Esophagus squamous epithelium (tissue), 4 donors: ENCODE results near the gene RBMS3.

Experiments used
- POLR2A ChIP-seq, 4 donors: fragments of 450-650 bp; IDR thresholded peaks; one replicate each; pipeline ENCODE4 v1.6.1; 2017; ENCODE audit warnings: antibody characterized with exemption in 4 of 4, mild to moderate bottlenecking in 4 of 4, moderate library complexity in 3 of 4
- TF ChIP-seq, protein P1 (sequence below), 6 experiments: fragments of 450-650 bp in 4 of 6; fragments of 200-600 bp in 2 of 6; sonication (generic) in 2 of 6; IDR thresholded peaks; one replicate each; pipeline ENCODE4 v1.5.1; 2016 to 2019; ENCODE audit warnings: antibody characterized with exemption in 6 of 6, mild to moderate bottlenecking in 4 of 6, moderate library complexity in 4 of 6

DNA sequence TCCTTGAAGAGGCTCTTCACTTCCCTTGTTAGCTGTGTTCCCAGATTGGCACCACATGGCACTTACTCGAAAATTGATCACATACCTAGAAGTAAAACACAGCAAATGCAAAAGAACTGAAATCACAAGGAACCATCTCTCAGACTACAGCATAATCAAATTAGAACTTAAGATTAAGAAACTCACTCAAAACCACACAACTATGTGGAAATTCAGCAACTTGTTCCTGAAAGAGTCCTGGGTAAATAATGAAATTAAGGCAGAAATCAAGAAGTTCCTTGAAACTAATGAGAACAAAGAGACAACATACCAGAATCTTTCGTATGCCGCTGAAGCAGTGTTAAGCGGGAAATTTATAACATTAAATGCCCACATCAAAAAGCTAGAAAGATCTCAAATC is 759.3 kb downstream of the RBMS3 start:
- TF ChIP-seq, protein P1, sequence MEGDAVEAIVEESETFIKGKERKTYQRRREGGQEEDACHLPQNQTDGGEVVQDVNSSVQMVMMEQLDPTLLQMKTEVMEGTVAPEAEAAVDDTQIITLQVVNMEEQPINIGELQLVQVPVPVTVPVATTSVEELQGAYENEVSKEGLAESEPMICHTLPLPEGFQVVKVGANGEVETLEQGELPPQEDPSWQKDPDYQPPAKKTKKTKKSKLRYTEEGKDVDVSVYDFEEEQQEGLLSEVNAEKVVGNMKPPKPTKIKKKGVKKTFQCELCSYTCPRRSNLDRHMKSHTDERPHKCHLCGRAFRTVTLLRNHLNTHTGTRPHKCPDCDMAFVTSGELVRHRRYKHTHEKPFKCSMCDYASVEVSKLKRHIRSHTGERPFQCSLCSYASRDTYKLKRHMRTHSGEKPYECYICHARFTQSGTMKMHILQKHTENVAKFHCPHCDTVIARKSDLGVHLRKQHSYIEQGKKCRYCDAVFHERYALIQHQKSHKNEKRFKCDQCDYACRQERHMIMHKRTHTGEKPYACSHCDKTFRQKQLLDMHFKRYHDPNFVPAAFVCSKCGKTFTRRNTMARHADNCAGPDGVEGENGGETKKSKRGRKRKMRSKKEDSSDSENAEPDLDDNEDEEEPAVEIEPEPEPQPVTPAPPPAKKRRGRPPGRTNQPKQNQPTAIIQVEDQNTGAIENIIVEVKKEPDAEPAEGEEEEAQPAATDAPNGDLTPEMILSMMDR (IDR thresholded peaks at IDR 0.05), result no peak
- no peak for TF ChIP-seq POLR2A (IDR thresholded peaks at IDR 0.05)
